GM21515 (cell line): ENCODE measurements around the gene MRPS23.

Source experiments
- ATAC-seq: cut with Tn5 transposase; IDR thresholded peaks from one replicate; pipeline ENCODE4 v1.9.1; 2021; ENCODE audit not compliant: unreplicated experiment

Gene MRPS23

DNA sequence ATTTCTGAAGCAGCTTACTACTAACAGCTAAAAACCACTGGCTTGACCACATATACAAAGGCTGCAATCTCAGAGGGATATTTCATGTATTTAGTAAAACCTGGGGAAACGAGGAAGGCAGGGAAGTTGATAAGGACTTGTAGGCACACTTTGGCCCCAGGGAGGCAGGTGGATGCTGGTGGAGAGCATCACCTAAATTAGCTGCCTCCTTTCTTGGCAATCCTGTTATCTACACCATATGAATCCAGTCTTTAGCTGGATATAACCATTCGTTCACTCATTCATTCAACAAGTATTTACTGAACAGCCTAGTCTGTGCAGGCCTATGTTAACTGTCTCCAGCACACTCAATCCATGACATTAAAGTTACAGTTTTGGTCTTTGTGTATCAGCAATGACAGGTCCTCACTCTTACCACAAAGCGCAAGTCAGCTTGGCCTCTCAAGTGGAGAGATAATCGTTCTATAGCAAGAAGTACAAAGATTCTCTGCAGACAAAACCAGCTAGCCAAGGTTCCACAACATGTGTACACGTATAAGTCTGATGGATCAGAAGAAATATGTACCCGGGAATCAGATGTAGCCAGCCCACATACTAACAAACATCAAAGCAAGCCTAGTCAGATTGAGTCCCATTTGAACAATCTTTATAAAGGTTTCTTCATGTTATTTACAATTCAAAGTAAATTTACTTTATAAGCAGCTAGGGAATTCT lies 10.8 kb downstream of the MRPS23 start:
- no peak for ATAC-seq

DNA sequence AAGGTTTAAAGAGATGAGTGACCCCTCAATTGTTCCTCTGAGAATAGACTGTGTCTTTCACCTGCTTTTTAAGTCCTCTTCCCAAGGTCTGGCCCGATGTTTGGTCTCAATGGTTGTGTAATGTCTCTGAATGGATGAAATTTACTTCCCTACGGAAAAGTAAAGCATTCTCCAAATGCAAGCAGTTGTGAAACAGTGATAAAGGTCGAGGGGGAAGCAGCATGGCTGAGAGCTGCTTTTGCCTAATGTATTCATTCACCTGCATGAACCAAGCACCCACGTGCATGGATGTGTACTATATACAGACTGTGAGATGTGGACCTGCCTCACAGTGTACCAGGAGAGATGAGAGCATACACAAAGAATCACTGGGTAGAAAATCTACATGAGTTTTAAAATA lies 11.4 kb downstream of the MRPS23 start:
- ATAC-seq, result no peak

DNA sequence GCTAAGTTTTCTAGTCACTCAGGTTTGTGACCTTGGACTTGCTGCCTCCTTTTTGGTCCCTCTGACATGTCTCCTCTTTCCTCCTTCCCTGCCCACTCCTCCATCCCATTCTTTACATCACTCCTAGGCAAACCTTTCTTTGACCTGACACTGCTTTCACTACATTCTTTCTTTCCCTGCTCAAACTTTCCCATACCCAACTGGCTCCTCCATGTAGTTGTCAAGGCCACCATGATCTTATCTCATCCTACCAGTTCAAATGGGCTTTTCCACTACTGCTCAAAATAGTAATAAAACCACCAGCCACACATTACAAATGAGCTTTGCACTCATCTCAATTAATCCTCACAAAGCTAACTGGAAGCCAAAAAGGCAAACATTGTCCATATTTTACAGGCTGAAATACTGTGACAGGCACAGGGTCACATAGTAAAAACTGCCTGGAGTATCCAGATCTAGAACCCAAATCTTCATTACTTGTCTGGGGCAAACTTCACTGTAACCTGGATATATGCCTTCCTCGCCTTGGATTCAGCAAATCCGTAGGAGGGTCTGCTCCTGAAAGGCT lies 14.4 kb downstream of the MRPS23 start:
- ATAC-seq, result no peak

DNA sequence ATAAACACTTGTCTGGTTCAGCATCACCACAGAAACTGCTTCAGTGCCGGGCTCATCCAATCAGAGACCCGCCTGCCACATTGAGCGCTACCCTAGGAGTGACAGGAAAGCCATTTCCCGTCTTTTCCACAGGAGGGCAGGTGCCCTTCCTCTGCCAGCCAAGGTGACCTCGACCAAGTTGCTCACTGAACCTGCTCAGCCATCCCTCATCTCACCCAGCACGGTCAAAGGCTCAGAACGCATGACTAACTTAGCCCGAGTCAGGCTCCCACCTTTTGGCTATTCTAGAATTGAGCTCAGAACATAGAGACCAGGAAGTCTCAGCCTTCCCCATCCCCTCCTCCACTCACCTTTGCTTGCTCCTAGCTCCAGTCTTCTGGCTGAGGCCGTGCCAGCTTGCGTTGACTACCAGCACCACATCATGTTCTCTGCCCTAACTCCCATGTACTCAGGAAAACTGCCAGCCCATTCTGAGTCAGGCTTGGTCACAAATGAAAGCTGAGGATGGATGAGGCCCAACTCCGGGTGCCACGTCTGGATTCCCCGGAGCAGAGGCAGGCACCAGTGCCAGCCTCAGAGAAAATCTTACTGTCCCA lies 15.6 kb downstream of the MRPS23 start:
- no peak for ATAC-seq

DNA sequence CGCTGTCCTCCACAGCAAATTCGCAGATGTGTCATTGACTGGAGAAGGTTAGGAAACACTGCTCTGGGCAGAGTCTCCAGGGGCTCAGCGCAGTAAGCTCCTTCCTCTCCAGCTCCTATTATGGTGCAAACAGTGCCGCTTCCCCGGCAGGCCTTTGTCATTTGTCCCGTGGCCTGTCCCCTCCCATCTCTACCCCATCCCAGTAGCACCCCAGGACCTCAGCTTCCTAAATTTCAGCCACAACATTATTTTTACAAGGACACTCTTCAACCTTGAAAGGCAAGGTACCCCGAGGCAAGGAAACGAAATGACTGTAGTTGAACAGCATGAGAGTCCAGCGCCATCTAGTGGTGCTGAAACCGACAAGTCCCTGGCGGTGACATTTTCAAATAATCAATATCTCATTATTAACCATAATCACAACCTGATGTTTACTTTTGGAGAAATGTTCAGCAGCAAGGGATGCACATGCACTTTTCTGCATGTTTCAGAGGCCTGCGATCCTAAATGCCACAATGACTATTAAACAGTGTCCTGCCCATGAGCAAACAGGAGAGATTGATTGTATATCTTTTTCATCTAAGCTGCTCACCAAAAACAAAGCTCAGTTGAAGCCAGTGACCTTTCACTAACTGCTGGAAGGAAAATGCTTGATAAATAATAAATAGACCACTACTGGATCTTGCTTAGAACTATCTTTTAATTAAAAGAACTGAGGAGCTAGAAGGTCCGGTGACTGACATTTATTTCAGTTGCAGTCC lies 16.5 kb downstream of the MRPS23 start:
- no peak for ATAC-seq

DNA sequence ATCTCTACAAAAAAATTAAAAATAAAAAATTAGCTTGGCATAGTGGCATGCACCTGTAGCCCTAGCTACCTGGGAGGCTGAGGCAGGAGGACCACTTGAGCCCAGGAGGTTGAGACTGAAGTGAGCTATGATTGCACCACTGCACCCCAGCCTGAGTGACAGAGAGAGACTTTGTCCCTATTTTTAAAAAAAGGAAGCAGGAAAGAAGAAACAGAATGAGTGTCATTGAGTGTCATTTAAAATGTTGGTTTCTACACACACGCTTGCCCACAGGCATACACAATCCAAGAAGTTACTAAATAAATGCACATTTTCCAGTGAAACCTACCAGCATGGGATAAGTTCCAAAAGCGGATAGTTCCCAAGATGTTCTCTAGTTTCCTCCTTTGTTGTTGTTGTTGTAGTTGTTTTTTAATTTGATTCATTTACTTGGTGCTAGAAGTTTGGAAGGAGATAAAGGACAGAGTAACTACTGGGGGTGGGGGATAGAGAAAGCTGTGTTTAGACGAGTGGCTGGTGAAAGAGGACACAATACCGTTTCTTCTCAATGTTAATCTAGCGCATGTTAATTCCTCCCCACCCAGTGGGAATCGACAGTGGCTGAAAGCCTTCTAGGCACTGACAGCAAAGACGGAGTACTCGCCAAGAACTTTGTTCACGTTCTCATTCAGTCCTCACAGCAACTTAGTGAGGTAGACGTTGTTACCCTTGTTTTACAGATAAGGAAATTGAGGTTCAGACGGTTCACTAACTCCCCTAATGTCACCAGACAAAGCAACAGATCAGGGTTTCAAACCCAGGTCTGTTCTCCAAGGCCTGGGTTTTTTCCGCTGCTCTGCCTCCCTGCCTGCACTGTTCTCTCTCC lies 17.3 kb downstream of the MRPS23 start:
- no peak for ATAC-seq

DNA sequence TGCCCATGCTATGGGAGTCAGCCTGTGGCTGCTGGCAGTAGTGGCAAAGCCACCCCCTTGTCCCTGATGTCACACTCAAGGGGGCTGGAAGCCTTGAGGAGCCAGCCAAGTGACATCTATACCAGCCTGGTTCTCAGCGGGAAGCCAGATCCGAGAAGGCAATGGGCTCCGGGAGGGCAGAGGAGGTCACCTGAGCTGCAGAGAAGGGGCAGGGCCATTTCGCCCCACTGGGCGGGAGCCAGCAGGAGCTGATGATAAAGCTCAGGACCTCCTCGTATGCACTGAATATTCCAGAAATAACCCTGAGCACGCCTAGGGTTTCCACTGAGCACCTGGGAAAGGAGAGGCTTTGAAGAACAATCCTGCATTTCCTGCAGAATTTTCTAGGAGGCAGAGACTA lies 19.0 kb downstream of the MRPS23 start:
- no peak for ATAC-seq

DNA sequence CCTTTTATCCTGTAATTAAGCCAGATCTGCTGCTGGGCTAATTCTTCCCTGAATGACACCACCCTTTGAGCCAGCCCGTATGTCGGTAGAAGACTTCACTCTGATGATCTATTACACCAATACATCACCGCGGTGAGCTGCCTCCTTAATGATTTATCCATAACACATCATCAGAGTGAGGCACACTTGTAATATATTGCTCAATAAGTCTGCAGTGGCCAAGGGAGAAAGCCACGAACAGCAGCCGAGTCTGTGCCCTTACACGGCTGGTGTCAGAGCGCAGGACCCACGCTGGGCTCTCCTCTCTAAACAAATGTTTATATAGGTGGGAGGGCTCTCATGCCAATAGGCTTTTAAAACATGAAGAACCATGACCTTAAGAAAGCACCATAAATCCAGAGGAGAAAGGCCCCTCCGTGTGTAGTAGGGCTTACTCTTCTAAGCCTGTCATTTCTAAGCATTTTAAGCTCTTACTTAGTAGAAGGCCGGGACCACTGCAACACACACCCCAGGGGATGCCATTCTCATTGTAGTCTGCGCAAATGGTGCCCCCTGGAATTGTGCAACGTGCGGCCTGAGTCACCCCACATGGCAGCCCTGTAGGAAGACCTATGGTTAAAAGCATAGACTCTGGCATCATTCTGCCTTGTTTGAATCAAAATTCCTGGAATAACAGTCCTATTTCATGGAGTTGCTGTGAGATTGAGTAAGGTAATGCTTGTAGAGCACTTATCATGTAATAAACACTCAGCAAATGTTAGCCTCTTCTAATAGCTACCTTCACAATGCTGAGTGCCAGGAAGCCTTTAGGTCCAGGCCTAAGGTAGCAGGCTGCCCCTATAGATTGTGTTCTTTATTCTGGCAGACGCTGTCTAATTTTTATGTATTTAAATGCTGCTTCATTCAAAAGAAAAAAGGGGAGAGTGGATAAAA lies 26.1 kb downstream of the MRPS23 start:
- no peak for ATAC-seq

DNA sequence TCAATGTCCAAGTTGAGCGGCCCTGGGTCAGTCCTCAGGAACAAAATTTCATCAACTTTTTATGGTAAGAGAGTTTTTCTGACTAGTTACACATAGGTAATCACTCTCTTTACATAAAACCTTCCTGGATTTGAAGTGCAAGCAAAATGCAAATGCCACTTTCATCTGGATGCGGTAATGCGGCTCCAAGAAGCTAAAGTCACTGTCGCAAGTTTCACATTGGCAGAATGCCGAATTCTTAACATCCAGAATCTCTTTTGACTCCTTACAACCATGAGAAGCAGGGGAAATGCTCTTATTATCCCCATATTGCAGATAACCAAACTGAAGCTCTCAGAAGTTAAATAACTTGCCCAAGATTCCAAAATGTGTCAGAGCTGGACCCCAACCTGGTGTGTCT lies 30.0 kb downstream of the MRPS23 start:
- no peak for ATAC-seq

DNA sequence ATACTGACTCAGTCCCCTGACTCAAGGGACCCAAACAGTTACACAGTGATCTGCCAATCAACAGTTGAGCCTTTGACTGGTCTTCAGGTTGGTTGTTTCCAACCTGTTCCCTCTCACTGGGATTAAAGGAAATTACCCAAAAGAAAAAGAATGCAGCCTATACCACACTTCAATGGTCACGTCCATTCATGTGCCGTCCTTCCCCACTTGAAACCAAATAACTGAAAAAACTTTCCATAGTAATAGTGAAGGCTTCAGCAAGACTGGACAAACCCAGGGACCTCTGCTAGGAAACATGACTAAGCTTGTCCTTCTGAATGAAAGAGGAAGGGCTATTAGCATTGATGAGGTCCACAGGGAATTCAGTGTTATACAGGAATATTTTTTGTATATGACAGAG lies 30.6 kb downstream of the MRPS23 start:
- ATAC-seq, result no peak

DNA sequence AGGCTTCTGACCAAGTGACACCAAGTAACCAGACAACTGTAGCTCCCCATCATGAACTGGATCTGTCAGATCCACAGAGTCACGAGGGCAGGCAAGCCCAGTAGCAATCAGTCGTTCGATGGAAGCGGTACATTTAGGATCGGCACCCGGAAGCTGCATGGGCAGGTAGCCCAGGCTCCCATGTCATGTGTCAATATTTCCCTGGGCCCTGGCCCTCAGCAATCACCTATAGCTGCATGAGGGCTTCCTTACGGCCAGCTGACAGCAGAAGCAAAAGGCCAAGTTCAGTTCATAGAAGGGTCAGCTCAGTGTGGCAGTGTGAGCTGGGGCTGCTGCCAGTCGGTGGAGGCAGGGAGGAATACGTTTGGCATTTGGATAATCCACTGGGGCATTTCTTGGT lies 31.8 kb downstream of the MRPS23 start:
- ATAC-seq, result no peak

DNA sequence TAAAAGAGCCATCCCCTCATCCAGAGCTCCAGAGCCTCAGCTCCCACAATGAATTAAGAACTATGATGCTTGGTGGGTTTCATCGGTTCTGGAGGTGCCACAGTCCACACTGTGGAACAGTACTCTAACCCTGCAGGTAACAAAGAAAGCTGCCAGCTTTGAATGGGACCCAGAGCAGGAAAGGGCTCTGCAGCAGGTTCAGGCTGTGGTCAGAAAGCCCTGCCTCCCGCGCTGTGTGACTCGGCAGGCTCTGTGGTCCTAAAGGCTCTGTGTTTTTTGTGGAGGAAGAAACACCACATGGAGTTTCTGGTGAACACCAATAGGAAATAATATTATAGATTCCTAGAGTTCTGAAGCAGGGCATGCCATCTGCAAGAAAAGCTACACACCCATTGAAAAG lies 32.5 kb downstream of the MRPS23 start:
- no peak for ATAC-seq

DNA sequence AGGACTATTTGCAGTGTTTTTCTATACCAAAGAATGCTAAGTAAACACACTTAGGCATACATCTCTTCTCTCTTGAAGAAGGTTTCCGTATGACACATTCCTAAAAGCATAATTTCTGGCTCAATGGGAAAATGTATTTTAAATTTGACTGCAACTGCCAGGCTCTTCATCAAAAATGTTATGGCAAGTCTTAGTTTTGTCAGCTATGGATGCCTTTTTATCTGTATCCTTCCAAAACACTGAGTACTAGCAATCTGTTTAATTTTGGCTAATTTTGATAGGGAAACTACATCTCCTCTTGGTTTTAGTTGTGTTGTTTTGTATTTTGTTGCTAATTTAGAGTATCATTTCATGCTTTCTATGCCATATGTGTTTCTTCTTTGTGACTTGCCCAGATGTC lies 35.4 kb downstream of the MRPS23 start:
- ATAC-seq, result no peak

DNA sequence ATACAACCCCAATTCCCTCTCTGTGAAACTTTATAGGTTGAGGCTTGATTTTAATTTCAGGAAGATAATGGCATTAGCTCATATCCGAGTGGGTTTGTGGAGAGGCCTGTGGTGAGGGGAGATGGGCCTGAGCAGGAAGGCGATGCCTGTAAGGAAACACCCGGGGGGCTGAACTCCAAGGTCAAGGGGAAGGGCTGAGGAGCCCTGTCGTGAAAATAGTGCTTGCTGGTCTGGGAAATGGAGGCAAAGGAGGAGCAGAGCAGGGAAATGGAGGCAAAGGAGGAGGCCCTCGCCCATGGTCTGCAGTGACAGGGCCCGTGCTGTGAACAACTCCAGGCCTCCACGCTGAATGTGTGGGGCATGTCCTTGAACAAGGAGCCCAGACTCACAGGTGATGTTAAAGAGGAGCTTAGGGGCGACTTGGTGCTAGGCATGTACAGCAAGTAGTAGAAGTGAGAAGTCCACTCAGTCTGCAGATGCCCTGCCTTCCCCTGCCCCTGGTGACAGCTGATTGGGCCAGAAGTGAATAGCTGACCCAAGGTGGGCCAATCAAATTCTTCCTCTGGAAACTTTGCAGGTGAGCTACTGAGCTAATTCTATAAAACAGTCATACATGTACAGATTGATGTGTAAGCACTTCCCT lies 38.1 kb downstream of the MRPS23 start:
- no peak for ATAC-seq

DNA sequence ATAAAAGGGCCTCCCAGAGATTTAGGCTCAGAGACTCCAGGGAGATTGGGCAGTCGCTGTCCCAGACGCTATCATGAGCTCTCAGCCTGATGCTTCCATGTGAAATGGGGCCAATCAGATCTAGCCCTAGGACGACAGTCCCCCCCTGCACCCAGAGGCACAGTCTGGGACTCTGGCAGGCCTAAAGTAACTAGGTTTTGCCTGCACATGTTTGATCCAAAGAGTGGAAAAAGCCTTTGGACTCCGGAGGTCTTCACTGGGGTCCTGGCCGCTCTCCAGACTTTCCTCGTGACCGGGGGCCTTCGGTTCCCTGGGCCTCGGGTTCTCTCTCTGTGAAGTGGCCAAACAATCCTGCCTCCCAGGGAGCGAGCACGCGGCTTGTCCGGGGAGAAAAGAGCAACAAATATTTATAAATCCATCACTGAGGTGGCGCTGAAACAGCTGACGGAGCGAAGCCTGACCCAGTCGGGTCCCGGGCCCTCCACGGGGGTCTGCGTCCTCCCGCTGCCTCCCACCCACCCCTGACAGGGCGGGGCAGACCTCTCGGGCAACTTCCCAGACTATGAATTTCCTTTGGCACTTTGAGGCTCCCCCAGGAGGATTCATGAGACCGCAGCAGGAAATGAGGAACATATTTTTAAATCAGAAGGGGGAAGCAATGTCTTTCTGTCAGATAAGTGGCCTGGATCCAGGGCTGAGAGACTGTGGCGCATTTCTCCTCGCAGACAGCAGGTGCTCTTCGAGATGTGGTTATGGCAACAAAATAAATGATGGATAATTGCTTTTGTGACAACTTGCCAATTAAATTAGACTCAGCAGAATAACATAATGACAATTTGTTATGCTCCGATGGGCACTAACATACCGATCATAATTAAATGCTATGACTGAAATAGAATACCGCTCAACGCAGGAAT lies 38.9 kb downstream of the MRPS23 start:
- ATAC-seq, result no peak

DNA sequence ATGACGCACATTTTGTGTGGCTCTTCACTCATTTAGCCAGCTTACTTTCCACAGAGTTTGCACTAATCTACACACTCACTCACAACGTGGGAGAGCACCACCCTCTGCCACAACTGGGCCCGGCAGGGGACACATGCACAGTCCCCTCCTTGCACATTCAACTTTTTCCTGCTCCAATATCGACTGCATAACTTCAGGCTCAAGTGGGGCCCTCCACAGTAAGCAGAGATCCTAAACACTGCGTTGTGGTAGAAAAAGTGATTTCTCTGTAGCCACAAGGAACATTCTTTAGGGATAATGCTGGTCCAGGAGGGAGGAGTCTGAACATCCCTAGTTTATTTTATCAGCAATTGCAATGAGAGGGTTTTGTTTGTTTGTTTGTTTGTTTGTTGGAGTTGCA lies 40.0 kb downstream of the MRPS23 start:
- no peak for ATAC-seq

DNA sequence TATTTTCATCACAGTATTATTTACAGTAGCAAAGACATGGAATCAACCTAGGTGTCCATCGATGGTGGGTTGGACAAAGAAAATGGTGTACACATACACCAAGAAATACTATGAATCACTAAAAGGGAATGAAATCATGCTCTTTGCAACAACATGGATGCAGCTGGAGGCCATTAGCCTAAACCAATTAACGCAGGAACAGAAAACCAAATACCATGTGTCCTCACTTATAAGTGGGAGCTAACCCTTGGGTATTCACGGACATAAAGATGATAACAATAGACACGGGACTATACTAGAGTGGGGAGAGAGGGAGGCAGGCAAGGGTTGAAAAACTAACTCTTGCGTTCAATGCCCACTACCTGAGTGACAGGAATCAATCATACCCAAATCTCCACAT lies 41.0 kb downstream of the MRPS23 start:
- ATAC-seq, result no peak

DNA sequence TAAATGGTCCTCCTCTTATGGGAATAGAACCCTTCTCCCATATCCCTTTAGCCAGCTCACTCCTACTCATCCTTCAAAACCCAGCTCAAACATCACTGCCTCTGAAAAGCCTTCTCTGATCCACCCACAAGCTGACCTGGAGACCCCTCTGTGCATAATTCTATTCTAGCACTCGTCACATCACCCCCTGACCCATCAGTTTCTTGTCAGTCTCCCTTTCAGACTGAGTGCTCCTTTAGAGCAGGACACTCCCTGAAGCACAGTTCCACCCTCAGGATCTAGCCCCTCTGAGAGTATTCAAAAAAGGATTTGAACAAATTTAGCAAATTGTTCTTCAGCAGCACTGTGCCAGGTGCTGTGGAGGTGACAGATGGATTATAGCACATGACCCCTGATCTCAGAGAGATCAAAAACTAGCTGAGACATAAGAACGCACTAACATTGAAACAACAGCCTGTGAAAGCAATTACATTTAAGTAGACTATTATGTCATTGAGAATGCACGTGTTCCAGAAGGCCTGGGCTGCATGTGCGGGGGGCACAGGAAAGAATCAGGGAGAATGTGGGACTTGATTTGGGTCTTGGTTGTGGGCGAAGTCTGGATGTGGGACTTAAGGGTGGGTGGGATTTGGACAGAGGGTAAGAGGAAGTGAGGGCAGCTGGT lies 43.5 kb downstream of the MRPS23 start:
- ATAC-seq, result no peak
